GM21390 (cell line): ENCODE results near the gene ADAM23.

Source experiments
- ATAC-seq: cut with Tn5 transposase; IDR thresholded peaks from one replicate; pipeline ENCODE4 v1.9.1; 2021; ENCODE audit not compliant: unreplicated experiment

Gene ADAM23

GRCh38 chr2:206635015-206635414 is 191.7 kb downstream of the ADAM23 start:
- ATAC-seq = no peak

- ATAC-seq = no peak
Observed at GRCh38 chr2:206639636-206640035, 196.3 kb downstream of the ADAM23 start.

- ATAC-seq = no peak
Observed at GRCh38 chr2:206641226-206641625, 197.9 kb downstream of the ADAM23 start.

- no peak for ATAC-seq
Observed at GRCh38 chr2:206642075-206643025, 199.0 kb downstream of the ADAM23 start, which contains the start of gene FAM237A. FAM237A (plus strand) TSS chr2:206642487; CDS start chr2:206644237, 1,750 bp downstream.

GRCh38 chr2:206647985-206648384 is 204.7 kb downstream of the ADAM23 start:
- ATAC-seq = no peak

- ATAC-seq = no peak
Observed at GRCh38 chr2:206657087-206657486, 213.8 kb downstream of the ADAM23 start.

- no peak for ATAC-seq
Observed at GRCh38 chr2:206665251-206665650, 221.9 kb downstream of the ADAM23 start.
